DMS79 treated with DMSO at 0.1 percent for 48 hours (cell line): Measurements from ENCODE around the gene HTR7.

Source experiments
- DNase-seq: peaks from one replicate; lab custom pipeline; 2025; lab: John Stamatoyannopoulos, UW

The HTR7 gene

GRCh38 chr10:90804354-90804753, 53.5 kb downstream of the HTR7 start:
- DNase-seq, result no peak

DNA sequence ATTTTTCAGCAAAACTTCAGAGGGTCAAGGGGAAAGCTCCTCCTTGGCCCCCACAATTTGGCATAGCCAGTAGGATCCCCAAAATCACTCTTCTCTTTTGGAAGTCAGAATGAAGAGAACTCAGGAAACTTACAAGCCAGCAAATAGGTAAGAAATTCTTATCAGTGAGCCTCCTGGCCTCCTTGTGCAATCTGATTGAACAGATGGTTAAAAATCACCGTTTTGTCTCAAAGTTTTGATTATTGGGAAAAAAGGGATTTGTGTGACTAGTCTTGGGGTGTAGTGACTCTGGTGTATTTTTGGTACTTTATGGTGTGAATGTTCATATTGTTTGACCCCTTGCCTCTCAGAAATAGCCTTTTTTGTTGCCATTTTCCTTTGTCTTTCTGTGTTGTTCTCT, 56.2 kb downstream of the HTR7 start:
- DNase-seq, result no peak

DNA sequence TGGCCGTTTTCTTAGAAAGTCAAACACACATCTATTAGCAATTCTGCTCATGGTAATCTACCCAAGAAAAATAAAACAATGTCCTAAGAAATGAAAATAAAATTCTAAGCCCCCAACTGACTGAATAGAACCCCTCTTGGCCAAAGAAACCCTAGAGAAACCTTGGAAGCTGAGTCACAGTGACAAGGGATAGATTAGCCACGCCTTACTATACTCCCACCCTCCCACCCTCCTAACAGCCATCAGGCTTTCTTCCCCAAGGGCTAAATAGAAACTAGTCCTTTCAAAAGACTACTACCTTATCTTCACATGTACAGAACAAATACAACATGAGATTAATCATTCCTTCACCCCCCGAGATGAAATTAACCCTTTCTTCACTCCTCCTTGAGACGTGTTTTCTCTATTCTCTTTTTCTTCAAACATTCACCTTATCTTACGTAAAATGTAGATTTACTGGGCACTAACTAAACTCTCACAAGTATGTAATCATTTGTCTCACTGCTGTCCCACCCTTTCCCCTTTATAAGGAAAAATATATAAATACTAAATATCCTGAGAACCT, 57.5 kb downstream of the HTR7 start:
- no peak for DNase-seq

GRCh38 chr10:90799172-90799571, 58.7 kb downstream of the HTR7 start:
- DNase-seq, result no peak

DNA sequence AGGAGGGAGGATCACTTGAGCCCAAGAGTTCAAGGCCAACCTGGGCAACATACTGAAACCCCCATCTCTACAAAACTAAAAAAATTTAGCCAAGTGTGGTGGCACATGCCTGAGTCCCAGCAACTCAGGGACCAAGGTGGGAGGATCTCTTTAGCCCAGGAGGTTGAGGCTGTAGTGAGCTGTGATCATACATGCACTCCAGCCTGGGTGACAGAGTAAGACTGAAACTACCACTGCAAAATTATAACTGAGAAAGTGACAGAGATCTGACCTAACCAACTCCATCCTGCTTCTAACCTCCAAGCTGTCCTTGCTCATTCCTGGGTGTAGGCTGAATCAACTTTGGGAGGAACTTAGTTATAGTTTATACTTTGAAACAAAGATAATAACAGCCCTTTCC, 59.4 kb downstream of the HTR7 start:
- no peak for DNase-seq

DNA sequence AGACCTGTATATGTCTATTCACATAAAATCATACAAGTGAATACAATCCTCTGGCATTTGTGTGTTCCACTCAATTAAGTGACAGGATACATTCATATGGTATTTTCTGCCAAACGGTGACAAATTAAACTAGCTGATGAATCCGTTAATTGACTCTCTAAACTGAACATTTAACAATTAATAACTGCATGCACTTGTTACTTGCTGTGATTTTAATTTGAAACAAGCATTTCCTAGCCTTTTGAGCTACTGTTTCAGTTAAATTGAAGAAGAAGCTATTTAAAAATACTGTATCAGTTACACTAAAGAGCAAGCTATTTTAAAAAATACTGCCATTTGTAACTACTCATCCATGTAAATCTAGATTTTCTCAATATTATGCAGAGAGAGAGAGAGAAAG, 67.4 kb downstream of the HTR7 start:
- no peak for DNase-seq

DNA sequence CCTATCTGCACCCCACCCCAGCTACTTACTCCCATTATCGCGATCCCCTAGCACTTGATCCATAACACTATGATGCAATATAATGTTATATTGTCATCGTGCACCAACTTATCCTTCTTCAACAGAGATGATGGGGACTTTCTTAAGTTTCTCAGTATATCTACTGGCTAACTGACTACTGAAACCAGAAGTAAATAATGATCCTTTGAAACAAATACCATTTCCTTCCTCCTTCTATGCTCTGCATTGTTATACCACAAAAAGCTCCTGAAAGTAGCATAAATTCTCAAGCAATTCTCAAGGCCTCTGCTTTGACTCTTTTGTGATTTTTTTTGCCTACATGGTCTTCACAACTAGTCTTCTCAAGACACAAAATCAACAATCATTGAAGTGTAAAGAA, 68.9 kb downstream of the HTR7 start:
- no peak for DNase-seq

DNA sequence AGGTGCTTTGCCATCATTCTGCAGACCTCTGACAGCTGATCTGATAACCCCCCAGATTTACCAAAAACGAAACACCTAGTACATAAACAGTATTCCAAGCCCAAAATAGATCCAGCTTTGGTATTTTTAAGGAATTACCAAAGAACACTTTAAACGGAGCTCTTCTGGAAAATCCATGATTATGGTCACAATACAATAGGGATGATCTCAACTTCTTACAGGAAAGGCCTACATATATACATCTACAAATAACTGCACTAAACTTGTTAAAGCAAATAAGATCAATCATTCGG, 69.7 kb downstream of the HTR7 start:
- no peak for DNase-seq

DNA sequence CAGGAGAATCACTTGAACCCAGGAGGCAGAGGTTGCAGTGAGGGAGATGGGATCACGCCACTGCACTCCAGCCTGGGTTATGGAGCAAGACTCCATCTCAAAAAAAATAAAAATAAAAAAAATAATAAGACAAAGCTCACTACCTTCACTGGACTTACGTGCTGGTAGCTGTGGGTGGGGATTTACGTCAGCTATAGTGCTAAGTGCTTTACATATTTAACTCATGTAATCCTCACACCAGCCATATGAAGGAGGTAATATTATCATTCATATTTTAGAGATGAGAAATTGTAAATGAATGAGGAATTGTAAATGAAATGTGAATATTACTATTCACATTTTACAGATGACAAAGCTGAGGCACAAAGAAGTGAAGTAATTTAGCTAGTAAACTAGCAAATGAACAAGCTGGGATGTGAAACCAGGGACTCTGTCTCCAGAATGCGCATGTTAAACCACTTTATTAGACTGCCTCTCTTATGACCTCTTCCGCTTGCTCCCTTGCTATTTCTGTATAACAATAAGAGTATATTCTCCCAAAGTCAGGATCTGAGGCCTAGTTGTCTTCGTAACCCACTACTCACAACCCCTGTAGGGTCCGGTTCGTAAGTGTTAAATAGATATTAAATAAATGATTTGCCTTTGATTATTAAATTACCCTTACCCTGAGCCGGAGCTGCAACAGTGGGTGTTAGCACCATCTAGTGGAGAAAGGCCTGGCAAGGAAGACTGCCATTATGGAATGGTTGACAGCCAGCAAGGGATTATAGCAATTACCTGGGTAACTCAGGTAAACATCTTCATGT, 70.2 kb downstream of the HTR7 start:
- DNase-seq, result no peak

- no peak for DNase-seq
These were observed 72.1 kb downstream of the HTR7 start for GRCh38 chr10:90785782-90786181.

- no peak for DNase-seq
These were observed 73.1 kb downstream of the HTR7 start for GRCh38 chr10:90784771-90785170.

DNA sequence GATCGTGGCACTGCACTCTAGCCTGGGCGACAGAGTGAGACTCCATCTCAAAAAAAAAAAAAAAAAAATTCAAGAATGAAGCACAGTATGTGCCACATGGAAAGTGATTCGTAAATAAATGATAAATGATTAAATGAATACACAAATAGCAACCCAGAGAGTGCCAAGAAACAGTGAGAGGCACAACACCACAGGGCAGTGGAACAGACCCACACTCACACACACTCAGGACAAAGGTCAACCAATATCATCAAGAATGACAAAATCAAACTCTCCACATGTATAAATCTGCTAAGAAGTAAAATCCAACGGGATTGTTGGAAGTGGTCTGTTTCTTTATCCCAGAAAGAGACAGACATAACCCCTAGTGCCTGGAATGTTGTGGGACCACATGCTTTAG, 77.4 kb downstream of the HTR7 start:
- DNase-seq, result no peak

DNA sequence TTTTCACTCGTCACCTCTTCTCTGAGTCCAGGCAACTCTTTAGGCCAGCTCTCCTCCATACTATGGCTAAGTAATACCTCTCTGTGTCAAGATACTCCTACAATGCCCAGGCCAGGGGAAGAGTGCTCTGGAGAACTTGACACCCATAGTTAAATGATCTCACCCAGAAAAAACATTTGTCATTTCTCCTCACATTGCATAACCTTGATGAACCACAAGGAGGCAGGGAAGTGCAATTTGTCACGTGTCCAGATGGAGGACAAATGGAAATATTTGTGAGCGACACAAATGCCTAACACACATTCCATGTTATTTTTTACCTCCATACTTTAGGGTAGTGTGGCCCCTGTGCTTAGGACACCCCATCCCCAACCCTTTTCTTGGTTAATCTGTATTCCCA, 78.3 kb downstream of the HTR7 start:
- DNase-seq, result no peak

DNA sequence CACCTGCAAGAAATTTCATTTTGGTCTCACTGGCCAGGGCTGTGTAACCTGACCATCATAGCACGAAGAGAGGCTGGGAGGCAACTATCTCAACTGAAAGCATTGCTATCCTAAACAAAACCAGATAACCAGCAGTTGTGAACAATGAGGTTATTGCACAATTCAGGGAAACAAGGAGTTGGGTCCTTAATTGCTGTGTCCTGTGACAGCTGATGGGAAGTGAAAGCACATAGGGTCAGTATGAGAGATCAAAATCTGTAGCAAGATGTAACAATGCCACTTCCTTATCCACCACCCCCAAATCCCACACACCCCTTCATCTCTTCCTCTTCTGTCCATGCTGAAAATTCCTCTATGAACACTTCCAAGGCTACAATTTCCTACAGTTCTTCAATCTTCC, 80.2 kb downstream of the HTR7 start:
- DNase-seq, result no peak

GRCh38 chr10:90775351-90776028, 82.3 kb downstream of the HTR7 start:
- no peak for DNase-seq

DNA sequence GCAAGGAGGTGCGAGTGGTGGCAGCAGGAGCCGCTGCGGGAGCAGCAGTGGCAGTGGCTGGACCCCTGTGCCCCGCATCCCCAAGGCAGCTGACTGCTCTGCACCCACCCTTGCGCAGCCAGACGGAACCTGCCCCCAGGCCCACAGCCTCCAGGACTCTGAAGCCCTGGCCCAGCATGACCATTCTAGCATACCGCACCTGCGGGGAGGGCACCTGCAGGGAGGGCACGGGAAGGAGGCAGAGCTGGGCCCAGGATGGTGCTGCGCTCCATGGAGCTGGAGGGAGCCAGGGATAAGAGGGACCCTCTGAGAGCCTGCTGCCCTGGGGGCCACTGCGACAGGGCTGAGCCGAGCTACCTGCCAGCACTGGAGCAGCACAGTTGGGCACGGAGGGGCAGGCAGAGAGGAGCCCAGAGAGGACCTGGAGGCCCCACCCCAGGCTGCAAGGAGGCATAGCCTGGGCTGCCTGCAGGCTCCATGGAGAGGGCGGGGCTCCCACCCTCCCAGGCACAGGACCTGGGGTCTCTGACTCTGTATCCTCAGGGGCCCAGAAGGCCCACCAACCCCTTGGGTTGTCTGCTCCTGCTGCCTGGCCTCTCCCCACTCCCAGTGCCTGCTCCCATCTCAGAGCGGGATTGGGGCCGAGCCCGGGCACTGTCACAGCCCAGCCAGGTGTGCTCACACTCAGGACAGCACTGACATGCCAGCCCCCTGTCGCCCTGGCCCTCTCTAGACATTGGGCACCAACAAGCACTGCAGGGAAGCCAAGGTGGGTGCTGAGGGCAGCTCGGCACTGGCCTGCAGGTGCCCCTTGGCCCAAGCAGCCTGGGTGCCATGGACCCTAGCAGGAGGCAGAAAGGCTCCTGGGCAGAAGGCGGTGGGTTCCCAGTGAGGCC, 87.6 kb downstream of the HTR7 start:
- DNase-seq, result no peak

DNA sequence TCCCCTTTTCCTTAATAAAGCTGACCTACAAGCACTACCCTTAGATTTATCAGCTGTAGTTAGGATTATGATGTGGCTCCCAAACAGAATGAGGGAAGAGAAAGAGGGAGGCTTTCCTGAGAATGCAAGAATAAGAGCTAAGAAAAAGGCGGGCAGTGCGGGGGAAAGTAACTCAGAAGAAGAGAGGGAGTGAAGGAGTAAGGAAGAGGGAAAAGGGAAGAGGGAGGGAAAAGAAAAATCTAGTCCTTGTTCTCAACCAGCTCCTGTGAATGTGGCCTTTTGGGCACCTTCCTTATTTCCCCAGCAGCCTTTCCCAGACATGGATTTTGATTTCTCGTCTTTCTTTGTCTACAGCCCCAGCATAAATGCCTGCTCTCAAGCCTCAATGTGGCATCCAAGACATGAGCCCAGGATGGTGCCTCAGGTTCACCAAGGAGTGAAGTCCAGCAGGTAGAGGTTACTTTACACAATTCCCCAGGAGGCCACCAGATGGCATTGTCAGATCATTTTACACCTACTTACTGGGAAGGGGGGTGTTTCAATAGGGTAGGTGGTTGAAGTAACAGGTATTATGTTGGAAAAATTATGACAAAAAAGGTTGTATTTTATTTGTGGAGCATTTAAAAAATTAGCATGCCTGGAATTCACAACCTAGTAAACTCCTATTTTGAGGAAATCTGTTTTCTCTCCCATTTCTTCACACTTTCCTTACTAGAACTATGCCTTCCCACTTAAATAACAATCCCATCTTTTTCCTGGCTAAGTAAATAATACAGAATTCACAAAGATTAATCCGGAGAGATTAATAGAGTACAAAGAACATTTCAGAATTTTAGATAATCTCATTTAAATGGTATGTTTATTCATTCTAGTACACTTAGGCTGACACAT, 106.5 kb downstream of the HTR7 start:
- no peak for DNase-seq

DNA sequence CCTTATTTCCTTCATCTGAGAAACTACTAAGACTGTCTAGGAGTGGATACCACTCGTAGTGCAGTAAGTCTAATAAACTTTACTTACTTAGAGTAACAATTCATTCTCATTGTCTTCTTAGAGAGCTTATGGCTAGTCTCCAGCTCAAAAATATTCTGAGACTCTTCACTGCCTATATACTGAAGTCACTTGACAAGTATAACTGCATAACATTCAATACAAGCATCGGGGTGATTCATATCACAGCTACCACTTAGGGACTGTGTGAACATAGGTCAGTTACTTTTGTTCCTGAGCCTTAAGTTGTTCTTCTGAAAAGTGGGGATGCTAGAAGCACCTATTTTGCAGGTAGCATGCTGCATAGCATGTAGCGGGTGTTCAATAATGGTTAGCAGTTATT, 111.0 kb downstream of the HTR7 start:
- DNase-seq, result no peak

DNA sequence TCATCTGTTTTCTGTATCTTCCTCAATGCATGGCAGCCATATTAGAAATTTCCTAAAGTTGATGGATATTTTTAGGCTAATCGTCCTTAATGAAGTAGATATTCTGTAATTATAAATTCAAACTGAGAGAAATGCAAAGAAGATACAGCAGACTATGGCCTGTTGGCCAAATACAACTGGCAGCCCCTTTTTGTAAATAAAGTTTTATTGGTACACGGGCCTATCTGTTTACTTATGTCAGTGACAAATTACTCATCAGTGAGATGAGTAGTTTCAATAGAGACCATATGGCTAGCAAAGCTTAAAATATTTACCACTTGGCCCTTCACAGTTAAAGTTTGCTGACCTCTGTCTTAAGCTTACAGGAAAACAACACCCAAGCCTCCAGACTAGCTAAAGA, 112.3 kb downstream of the HTR7 start:
- DNase-seq, result no peak

DNA sequence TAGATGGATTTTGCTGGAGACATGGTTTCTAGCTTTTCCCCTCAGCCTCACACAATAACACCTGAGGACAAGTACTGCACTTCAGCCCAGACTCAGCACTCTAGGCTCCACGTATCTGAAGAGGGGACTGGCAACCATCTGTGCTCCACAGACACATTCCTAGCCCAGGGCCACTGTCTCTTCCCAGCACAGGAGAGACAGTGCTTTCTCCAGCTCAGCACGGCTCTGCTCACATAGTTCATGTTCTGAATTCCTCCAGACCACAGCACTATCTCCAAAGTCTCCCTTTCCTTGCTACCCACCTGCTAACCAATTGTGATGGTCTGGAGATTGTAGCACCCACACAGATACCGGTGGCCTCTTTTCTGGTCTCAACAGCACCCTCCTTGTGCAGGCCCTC, 114.5 kb downstream of the HTR7 start:
- DNase-seq, result no peak

- DNase-seq, result no peak
These were observed 115.8 kb downstream of the HTR7 start for GRCh38 chr10:90741926-90742565.
